ENCODE measurements around the gene EXOSC9.
A peak's percentile ranks its signal among the peaks of the same experiment; 100 is the strongest.

Gene EXOSC9

DNA sequence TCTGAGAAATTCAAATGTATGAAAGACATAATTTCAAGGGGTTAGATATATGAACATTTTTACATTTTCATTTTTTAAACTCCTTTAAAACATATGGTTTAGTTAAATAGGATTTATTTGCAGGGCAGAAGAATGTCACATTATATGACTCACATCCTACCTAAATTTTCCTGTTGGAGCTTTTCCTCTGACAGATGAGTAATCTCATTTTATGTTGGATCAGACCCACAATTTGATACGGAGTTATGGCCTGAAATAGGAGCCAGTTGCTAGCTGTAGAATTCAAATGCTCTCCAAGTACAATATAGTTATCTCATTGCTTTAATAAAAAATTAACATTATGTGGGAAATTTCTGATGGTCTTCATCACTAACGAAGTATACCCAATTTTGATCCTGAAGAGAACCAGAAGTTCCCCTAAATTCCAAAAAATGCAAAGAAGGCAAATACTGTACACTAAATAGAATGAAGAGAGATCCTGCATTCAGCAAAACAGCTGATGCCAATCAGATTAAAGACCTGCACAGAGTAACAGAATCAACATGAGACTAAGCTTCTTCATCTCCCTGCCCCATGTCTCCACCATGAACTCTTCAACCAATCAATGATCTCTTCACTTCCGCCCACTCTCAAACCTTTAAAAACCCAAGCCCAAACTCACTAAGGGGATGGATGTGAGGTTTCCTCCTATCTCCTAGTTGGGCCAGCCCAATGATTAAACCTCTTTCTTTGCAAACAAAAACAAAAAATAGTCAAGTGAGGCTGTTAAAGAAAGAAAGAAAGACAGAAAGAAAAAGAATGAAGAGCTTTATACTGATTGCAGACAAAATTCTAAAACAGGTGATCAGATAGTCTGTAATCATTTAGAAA is 10.9 kb upstream of the EXOSC9 start:
- no peak for DNase-seq

DNA sequence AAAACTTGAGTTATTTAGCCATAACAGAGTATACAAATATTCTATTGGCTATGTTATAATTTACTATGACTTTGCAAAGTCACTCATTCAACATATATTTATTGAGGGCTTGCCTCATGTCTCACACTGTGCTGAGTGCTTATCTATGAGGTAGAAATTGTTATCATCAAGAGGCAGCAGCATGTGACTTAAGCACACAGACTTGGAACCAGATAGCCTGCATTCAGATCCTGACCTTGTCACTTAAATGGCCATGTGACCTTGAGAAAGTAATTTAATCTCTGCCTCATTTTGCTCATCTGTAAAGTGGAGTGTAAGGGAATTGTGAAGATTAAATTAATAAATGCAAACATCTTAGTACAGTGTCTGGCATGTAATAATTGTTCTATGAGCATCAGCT is 10.1 kb upstream of the EXOSC9 start:
- DNase-seq: no peak

DNA sequence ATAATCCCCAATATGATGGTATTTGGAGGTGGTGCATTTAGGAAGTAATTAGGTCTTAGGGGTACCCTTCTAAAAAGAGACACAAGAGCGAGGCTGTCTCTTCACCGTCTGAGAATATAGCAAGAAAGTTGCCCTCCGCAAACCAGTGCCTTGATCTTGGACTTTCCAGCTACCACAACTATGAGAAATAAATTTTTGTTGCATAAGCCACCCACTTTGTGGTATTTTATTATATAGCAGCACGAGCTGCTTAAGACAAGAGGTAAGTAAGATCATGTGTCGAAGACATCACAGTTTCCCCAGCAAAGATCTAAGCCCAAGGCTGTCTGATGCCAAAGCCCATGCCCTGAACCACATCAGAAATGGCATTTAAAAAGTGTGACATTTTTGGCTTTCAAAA is 9.6 kb upstream of the EXOSC9 start:
- no peak for DNase-seq

DNA sequence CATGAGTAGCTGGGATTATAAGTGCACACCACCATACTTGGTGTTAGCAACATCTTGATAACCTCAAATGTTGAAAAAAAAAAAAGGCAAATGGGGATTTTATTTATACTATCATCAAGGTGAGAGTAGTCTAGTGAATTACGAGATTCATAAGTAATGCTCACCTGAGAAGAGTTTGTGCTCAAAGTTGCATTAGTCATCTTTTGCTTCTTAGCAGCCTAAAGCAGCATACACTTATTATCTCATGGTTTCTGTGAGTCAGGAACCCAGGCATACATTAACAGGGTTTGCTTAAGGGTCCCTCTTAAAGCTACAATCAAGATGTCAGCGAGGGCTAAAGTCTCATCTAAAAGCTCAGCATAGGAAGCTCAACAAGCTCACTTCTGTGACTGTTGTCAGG is 8.2 kb upstream of the EXOSC9 start:
- no peak for DNase-seq

DNA sequence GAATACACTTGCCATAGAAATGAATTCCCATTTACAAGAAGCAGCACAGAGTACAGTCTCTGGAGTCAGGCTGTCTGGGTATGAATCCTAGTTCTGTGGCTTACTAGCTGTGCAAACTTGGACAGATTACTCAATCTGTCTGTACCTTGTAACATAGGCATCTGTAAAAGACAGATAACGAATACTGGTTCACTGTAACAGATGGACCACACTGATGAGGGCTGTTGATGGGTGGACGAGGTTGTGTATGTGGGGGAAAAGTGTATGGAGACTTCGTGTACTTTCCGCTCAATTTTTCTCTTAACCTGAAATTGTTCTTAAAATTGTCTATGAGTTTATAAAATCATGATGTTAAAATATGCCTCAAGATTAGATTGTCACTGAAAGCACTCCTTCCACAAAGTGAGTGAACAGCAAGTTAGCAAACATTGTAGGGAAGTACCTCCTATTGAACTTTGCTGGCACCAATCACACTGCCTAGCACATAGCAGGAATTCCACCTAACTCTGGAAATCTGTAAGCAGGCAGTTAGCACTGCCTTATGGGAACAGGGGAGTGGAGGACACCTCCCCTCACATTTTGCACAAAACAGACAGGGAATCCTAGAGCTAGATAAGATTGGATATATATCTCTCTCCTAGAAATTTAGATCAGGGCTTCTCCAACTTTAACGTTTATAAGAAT is 6.5 kb upstream of the EXOSC9 start:
- no peak for DNase-seq

DNA sequence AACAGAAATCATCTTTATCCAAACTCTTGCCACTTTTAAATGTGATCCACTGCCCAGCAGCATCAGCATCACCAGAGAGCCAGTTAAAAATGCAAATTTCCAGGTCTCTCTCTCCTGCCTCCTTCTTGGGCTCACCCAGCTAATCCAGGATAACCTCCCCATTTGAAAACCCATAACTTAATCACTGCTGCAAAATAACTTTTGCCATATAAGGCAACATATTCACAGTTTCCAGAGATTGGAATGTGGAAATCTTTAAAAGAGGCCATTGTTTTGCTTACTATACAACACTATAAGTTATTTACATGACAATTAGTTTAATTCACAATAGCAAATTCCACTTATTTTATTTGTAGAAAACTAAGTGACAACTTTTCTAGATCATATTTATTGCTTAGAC is 4.8 kb upstream of the EXOSC9 start:
- DNase-seq: no peak

DNA sequence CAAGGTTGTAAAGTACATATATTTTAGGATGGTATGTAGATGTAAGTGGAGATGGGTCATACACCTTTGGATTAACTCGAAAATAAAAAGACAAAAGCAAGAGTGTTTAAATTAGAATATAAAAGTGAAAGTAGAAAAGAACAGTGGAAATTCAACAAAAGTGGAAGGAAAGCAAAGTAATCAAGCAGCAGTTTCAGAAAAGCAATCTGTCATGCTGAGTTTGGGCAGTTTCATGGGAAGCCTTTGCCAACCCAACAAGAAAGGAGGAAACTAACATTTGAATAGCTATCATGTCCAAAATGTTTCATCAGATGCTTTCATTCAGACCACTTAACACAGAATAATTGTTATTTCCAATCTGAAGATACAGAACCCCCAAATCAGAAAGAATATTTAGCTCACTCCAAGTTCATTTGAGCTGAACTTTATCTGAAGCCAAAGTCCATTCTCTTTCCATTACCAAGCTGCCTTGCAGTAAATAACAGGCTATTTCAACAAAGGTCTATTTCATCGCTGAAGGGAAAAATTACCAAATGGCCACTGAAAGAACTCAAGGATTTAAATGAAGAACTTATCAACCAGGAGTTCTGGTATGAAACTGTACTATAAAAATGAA is 1.8 kb upstream of the EXOSC9 start:
- peak; percentile 71 for DNase-seq

DNA sequence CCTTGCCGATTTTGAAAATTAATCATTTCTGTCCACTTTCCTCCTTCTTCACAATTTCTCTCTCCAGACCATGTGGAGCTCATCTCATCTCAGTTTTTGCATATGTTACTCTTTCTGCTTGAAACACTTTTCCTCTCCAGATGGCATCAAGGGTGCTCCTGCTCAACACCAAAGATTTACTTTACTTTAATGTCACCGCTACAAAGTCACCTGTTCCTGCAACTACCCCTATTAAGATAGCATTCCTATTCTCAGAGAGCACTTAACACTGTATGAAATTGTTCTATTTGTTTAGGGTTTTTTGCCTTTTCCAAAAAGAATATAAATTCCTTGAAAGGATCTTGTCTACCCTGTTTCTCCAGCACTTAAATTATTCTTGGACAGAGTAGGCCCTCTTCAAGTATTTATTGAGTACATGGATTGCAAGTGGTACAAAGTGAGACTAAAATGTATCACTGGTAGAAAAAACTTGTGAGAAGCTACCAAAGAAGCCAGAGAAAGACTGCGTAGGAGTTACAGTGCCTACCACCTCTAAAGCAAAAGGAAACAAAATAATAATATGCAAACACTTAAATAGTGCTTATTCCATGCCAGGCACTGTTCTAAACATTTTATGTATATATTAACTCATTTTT is 1.1 kb upstream of the EXOSC9 start:
- DNase-seq: no peak

DNA sequence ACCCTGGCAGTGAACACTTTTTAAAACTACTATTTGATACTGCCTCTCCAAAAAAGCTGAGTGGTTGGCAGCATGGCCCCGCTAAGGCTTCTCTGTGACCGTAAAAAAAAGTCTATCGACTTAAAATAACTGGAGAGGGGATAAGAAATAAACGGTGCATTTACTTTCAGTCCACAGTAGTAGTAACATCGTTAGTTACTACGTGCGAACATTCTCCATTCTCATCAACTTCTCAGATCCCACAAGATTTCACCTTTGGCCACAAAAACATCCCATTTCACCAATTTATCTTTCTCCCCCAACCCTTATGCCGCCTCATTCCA is 524 bp upstream of the EXOSC9 start:
- DNase-seq: no peak

DNA sequence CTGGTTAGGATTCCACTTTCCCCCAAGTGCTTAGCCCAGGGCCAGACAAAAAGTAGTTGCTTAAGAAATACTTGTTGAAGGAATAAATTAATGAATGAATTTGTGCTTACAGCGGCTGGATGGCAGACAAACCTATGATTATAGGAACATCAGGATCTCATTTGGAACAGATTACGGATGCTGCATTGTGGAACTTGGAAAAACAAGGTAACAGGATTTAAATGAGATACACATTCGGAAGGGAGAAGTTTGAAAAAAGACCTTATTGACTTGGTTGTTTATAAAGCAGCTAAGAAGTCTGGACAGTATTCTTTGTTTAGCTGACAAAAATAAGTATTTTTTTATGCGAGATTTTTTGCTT is 572 bp downstream of the EXOSC9 start:
- DNase-seq: no peak

DNA sequence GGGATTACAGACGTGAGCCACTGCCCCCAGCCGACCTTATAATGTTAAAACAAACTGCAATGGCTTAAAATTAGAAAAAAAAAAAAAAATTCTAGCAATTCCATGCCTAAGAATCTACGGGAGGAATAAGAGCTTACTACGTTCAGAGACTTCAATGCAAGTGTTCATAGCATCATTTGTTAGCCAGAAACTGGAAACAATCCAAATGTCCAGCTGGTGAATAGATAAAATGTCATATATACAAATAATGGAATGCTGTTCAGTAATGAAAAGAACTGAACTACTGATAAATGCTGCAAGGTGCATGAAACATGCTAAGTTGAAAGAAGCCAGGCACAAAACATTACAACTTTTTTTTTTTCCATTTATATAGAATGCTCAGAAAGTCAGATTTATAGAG is 5.3 kb downstream of the EXOSC9 start:
- DNase-seq: no peak

DNA sequence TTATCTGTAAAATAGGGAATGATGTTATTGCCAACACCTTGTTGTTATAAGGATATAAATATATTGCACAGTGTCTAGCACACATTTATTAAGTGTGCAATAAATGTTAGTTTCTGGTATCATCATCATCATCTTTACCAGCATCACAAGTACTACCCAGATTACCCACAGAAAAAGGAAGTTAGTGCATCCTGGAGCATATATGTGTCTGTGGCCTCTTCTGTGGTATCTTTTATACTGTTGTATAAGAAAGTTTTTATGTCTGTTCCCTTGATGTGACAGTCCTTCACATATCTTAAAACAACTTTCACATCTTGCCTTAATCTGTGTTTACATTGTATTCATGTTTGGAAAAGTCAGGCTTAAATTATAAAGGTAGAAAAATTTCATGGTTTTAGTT is 10.0 kb downstream of the EXOSC9 start:
- no peak for DNase-seq

DNA sequence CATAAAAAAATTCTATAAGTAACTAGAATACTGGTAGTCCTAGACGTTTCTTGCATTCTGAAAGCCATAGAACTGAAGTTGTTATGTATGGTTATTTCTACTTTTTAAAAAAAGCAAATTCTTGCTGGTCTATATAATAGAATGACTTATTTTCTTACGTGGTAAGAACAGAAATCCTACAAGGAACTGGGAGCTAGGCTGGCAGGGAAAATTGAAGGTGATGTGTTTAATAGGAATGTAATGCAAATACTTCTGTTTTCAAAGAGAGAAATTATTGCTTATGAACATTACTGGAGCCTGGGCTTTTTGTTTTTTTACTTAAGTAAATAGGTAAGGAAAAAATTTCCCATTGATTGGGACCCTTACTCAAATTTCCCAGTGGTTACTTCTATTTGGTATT is 13.6 kb downstream of the EXOSC9 start:
- no peak for DNase-seq

DNA sequence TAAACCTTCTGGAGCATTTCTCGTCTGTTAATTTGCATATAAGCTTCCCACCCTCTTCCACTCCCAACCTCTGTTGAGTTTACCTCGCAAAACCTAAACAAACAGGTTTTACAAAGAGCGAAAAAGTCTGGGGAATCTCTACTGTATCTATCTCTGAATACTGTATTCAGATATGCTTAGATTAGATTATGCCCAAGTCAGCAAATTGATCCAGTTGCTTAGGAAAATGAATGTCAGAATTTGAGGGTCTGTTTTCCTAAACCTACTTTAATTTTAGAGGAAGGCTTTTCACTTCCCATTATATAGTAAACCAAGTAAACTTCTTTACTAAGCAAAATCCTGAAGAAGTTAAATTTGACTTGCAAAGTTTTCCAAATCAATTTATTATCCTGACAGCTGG is 15.9 kb downstream of the EXOSC9 start:
- DNase-seq: no peak

DNA sequence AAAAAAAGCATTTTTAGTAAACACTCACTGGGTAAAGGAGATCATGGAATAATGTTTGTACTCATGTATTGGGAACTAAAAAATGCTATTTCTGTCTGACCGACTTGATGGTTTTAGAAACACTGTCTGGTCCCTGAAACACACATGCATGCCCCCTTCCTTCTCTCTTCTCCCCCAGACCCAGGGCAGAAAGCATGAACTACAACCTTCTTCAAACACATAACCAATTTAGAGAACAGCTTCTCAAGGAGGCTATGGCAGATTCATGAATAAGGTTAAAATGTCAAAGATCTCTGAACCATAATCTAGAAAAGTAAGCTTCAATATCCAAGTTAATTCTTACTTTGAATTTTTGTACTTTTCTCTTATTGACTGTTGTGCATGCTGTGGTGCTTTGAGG is 16.6 kb downstream of the EXOSC9 start:
- no peak for DNase-seq

DNA sequence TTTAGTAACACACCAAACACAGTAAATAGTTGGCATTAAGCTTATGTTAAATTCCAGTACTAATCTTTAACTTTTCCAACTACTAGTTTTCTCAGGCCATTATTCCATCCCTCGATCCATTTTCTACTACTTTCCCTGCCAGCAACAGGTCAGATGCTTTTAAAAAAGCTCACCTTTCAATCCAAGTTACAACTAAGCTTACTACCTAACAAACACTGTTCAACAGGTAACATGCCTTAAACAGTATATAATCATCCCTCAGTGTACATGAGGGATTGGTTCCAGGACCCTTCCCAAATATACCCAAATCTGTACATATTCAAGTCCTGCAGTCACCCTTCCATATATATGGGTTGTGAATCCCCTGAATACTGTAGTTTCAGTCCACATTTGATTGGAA is 17.1 kb downstream of the EXOSC9 start:
- no peak for DNase-seq

DNA sequence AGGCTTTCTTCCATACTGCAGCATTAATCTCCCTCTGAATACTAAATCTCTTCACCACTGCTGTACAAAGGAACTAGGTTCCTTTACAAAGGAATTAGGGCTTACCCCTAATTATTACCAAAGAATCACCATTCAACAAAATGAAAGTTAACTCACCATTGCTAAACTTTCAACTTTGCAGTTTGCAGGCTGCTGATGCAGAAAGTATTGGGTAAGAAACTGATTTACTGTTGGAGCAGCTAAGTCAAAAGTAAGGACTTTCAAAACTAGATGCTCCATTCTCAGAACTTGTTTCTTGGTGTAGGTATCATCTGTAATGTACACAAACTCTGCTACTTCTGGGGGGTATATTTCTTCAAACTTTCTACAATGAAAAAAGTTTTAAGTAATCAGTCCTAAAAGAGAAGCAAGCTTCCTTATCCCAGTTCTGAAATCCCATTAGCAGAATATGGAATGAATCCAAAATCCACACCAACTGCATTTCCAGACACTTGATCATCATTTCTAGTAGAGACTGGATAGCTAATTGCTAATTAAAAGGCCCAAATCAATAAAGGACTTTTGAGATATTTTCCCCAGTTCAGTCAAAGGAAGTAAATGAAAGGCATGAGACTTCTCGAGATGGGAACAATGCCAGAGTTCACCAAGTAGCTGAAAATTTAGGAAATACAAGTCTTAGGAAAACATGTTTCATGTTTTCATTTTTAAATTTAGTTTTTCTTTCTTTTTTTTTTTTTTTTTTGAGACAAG is 18.3 kb downstream of the EXOSC9 start:
- peak; percentile 7 for DNase-seq

DNA sequence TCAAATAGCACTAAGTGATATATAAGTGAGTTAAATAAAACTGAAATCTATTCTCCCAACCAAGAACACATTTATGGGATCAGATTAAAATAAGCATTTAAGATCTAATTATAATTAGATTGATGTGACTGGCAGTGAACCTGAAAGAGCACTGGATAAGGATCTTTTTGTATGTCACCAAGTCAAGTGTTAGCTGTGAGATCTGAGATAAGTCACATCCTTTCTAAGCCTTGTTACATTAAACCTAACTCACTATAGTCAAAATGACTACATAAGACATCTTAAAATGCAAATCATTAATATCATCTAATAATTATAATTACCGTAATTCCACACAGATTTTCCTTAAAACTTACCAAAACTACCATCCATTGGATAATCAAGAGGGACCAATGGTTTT is 20.9 kb downstream of the EXOSC9 start:
- no peak for DNase-seq

DNA sequence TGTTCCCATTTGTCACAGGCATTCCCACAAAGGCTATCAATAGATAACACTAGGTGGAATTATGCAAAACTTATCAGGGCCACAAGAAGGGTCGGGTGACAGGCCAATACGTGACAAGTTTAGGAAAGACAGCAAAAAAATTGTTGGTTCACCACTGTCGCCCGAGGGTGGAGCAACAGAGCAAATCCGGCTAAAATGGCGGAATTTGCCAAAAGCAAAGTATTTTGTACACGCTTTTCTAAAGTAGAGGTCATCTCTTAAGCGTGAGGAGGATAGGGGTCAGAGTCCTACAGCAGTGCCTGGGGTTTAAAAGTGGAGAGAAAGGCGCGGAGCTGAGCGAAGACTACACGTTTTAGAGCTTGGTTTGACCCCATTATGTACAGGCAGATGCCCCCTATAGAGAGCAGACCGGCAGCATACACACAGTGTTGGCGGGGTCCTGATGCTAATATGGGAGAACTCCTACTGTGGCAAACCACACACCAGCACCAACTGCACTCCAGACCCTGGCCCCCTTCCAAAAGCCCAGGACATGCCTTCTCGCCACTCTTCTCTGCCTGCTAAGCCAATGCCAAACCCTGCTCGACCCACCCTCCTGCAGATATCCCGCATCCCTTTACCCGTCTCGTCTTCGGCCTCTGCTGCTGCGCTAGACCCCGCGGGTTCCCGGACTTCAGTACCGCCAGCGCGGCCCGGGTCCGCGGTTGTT is 21.8 kb downstream of the EXOSC9 start:
- peak; percentile 57 for DNase-seq

DNA sequence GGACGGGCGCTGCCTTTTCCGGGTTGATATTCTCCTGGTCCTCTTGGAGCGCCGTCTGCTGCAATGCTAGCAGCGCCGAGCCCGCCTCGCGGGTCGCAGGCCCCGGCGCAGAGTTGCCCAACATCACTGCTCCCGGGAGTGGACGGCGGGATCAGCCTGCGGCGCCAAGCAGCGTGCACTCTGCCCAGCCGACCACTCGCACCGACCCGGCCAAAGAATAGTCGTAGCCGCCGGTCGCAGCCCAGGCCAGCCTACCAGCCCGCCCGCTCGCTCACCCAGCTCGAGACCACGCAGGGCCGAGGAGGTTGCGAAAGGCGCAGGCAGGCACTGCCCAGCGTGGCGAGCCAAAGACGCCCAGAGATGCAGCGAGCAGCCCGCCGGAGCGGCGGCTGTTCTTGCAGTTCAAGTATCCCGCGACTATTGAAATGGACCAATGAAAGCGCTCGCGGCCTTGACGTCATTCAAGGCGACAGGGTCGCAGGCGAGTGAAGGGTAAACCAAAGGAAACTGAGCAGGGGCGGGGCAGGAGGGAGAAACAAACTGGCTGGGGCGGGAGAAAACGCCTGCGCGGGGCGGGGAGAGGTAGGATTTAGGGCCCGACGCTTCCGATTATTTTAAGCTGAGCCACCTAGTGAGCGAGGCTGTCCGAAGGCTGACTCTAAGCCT is 22.5 kb downstream of the EXOSC9 start, which contains the start of gene CCNA2:
Gene CCNA2 (minus strand): TSS at position 379 of the 666 bp plus-strand sequence. CDS start 255 bp downstream, at position 124.
- DNase-seq: peak; percentile 97

DNA sequence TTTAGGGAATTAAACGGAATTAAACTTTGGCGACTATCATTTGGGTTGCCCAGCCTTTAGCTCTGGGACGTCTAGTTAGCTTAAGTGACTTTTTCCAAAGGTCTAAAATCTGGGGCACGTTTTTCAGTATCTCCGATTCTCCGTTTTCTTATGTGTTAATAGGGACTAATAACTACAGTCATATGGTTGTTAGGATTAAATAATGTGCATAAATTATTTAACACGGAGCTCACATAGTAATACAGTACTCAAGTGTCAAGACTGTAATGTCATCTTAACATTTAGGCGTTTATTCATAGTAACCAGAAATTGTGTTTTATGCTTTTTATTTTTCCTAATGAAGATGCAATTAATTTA is 23.0 kb downstream of the EXOSC9 start:
- DNase-seq: no peak

DNA sequence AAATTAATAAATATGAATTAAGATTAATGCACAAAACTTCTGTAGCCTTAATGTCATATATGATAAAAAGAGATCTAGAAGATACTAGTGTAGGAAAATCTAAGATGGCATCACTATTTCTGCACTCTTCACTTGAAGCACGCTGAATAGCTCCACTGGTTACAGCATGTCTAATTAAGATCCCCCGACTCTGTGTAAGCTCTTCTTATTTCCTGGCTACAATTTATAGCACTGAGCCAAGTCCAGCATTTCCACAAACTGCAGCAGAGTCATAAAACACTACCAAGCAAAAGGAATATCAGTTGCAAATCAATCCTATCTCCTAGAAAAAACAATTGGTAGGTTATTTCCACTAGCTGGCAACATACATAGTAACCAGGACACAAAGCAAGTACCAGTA is 23.8 kb downstream of the EXOSC9 start:
- no peak for DNase-seq
